ENCODE results near the gene KCNE4. TPM values are rescaled to one million over a fixed set of nuclear protein-coding genes. Genes with fewer than 3 reads are reported as not detected.

KCNE4 gene
- polyA plus RNA-seq, 1 of the 3 experiments (the other 2 are of a cell fraction): 0.20 TPM

DNA sequence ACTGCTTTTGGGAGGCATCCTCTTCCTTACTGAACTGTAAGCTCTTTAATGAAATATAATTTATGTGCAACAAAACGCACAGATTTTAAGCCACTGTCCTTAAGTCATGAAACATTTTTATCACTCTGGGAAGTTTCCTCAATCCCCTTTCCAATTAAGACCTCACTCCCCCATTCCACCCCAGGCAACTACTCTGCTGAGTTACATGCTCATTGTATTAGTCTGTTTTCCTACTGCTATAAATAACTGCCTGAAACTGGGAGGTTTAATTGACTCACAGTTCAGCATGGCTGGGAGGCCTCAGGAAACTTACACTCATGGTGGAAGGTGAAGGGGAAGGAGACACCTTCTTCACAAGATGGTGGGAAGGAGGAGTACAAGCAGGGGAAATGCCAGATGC lies 46.5 kb upstream of the KCNE4 start:
- H3K27me3 ChIP-seq (ENCODE audit: insufficient read depth): no peaks in the 10 kb centered on the region
- 77% methylated on average over 1 of the region's 1 CpG for WGBS (ENCODE audit: low lambda C conversion rate)
- H3K9me2 ChIP-seq: no peaks in the 10 kb centered on the region
- H3F3A ChIP-seq (replicated peaks; ENCODE audit: insufficient read depth): peaks cover 7% of the 10 kb centered on the region
- H3K9me3 ChIP-seq: no peaks in the 10 kb centered on the region
- H3K4me1 ChIP-seq (ENCODE audit: control insufficient read depth in 1 of 2, insufficient read depth in 2 of 2, low read depth in 1 of 2, low read length in 1 of 2): peaks cover 0 to 5% of the 10 kb centered on the region in 2 experiments; a peak in 1 of 4 replicates
- H3K27ac ChIP-seq (ENCODE audit: low read depth in 2 of 2, low read length in 1 of 2): no peak overlapping the region
- ChIA-PET CTCF (no interaction called here), POLR2A (no interaction called here)
- H4K20me1 ChIP-seq (ENCODE audit: insufficient read depth): no peaks in the 10 kb centered on the region
- H3K4me3 ChIP-seq (ENCODE audit: low read depth in 2 of 2, low read length in 1 of 2): no peak overlapping the region
- H3K36me3 ChIP-seq (replicated peaks in 1 of 2; ENCODE audit: control insufficient read depth in 1 of 2, insufficient read depth in 2 of 2, low read length in 1 of 2): no peaks in the 10 kb centered on the region
- H3K4me2 ChIP-seq: no peak overlapping the region
- TF ChIP-seq, protein P1, sequence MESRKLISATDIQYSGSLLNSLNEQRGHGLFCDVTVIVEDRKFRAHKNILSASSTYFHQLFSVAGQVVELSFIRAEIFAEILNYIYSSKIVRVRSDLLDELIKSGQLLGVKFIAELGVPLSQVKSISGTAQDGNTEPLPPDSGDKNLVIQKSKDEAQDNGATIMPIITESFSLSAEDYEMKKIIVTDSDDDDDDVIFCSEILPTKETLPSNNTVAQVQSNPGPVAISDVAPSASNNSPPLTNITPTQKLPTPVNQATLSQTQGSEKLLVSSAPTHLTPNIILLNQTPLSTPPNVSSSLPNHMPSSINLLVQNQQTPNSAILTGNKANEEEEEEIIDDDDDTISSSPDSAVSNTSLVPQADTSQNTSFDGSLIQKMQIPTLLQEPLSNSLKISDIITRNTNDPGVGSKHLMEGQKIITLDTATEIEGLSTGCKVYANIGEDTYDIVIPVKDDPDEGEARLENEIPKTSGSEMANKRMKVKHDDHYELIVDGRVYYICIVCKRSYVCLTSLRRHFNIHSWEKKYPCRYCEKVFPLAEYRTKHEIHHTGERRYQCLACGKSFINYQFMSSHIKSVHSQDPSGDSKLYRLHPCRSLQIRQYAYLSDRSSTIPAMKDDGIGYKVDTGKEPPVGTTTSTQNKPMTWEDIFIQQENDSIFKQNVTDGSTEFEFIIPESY (IDR thresholded peaks at IDR 0.05; ENCODE audit: borderline replicate concordance, low read depth): no peak
- TF ChIP-seq GATA2 (CRISPR knock-in tag; IDR thresholded peaks at IDR 0.05) (no peak), POLR2AphosphoS5 (IDR thresholded peaks at IDR 0.05; ENCODE audit: low read depth, low read length) (no peak), TAF1 (IDR thresholded peaks at IDR 0.05; ENCODE audit: borderline replicate concordance, low read depth, low read length) (no peak), CHD2 (IDR thresholded peaks at IDR 0.05; ENCODE audit: low read length, partially characterized antibody) (no peak), FOXM1 (IDR thresholded peaks at IDR 0.05; ENCODE audit: low read depth) (no peak), TCF12 (IDR thresholded peaks at IDR 0.05) (no peak), RXRA (IDR thresholded peaks at IDR 0.05; ENCODE audit: borderline replicate concordance, low read depth) (no peak), RAD21 (IDR thresholded peaks at IDR 0.05; ENCODE audit: low read length) (no peak), SMC3 (IDR thresholded peaks at IDR 0.05; ENCODE audit: low read depth, low read length) (no peak), NFIC (IDR thresholded peaks at IDR 0.05; ENCODE audit: borderline replicate concordance) (no peak), TEAD4 (IDR thresholded peaks at IDR 0.05; ENCODE audit: borderline replicate concordance, insufficient read depth) (no peak), JUND (IDR thresholded peaks at IDR 0.05) (no peak)
- TF ChIP-seq, protein P2, sequence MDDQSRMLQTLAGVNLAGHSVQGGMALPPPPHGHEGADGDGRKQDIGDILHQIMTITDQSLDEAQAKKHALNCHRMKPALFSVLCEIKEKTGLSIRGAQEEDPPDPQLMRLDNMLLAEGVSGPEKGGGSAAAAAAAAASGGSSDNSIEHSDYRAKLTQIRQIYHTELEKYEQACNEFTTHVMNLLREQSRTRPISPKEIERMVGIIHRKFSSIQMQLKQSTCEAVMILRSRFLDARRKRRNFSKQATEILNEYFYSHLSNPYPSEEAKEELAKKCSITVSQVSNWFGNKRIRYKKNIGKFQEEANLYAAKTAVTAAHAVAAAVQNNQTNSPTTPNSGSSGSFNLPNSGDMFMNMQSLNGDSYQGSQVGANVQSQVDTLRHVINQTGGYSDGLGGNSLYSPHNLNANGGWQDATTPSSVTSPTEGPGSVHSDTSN (IDR thresholded peaks at IDR 0.05): no peak
- TF ChIP-seq, protein P3, sequence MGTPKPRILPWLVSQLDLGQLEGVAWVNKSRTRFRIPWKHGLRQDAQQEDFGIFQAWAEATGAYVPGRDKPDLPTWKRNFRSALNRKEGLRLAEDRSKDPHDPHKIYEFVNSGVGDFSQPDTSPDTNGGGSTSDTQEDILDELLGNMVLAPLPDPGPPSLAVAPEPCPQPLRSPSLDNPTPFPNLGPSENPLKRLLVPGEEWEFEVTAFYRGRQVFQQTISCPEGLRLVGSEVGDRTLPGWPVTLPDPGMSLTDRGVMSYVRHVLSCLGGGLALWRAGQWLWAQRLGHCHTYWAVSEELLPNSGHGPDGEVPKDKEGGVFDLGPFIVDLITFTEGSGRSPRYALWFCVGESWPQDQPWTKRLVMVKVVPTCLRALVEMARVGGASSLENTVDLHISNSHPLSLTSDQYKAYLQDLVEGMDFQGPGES (IDR thresholded peaks at IDR 0.05; ENCODE audit: low read depth, low read length): no peak
- TF ChIP-seq, protein P4, sequence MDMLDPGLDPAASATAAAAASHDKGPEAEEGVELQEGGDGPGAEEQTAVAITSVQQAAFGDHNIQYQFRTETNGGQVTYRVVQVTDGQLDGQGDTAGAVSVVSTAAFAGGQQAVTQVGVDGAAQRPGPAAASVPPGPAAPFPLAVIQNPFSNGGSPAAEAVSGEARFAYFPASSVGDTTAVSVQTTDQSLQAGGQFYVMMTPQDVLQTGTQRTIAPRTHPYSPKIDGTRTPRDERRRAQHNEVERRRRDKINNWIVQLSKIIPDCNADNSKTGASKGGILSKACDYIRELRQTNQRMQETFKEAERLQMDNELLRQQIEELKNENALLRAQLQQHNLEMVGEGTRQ (IDR thresholded peaks at IDR 0.05; ENCODE audit: borderline replicate concordance, low read depth, low read length): no peak
- TF ChIP-seq, protein P5, sequence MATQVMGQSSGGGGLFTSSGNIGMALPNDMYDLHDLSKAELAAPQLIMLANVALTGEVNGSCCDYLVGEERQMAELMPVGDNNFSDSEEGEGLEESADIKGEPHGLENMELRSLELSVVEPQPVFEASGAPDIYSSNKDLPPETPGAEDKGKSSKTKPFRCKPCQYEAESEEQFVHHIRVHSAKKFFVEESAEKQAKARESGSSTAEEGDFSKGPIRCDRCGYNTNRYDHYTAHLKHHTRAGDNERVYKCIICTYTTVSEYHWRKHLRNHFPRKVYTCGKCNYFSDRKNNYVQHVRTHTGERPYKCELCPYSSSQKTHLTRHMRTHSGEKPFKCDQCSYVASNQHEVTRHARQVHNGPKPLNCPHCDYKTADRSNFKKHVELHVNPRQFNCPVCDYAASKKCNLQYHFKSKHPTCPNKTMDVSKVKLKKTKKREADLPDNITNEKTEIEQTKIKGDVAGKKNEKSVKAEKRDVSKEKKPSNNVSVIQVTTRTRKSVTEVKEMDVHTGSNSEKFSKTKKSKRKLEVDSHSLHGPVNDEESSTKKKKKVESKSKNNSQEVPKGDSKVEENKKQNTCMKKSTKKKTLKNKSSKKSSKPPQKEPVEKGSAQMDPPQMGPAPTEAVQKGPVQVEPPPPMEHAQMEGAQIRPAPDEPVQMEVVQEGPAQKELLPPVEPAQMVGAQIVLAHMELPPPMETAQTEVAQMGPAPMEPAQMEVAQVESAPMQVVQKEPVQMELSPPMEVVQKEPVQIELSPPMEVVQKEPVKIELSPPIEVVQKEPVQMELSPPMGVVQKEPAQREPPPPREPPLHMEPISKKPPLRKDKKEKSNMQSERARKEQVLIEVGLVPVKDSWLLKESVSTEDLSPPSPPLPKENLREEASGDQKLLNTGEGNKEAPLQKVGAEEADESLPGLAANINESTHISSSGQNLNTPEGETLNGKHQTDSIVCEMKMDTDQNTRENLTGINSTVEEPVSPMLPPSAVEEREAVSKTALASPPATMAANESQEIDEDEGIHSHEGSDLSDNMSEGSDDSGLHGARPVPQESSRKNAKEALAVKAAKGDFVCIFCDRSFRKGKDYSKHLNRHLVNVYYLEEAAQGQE (IDR thresholded peaks at IDR 0.05; ENCODE audit: low read depth, low read length): no peak
- TF ChIP-seq, protein P6, sequence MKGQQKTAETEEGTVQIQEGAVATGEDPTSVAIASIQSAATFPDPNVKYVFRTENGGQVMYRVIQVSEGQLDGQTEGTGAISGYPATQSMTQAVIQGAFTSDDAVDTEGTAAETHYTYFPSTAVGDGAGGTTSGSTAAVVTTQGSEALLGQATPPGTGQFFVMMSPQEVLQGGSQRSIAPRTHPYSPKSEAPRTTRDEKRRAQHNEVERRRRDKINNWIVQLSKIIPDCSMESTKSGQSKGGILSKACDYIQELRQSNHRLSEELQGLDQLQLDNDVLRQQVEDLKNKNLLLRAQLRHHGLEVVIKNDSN (IDR thresholded peaks at IDR 0.05; ENCODE audit: borderline replicate concordance, low read depth): no peak
- H2AFZ ChIP-seq (ENCODE audit: low read depth): no peak overlapping the region
- no peak for DNase-seq
- H3K9ac ChIP-seq: no peak overlapping the region
- no peaks in the 10 kb centered on the region for H3K79me2 ChIP-seq (ENCODE audit: insufficient read depth)

Measured in SK-N-SH (cell line).